ENCODE data around the gene WDFY4. TPM values are rescaled to one million over a fixed set of nuclear protein-coding genes. Genes with fewer than 3 reads are reported as not detected.

The WDFY4 gene
- total RNA-seq, 1 donor from 2014 or later, result 33.8 TPM

DNA sequence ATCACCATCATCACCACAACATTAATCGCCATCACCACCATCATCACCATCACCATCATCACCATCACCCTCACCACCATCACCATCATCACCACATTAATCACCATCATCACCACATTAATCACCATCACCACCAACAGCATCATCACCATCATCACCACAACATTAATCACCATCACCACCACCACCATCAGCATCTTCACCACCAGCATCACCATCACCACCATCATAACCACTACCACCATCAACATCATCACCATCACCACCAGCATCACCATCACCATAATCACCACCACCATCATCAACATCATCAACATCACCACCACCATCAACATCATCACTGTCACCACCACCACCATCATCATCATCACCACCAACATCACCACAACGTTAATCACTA, 124.6 kb downstream of the WDFY4 start:
- no peak overlapping the region for H3K27ac ChIP-seq
- H3K27me3 ChIP-seq, result no peaks in the 10 kb centered on the region
- TF ChIP-seq, protein P1, sequence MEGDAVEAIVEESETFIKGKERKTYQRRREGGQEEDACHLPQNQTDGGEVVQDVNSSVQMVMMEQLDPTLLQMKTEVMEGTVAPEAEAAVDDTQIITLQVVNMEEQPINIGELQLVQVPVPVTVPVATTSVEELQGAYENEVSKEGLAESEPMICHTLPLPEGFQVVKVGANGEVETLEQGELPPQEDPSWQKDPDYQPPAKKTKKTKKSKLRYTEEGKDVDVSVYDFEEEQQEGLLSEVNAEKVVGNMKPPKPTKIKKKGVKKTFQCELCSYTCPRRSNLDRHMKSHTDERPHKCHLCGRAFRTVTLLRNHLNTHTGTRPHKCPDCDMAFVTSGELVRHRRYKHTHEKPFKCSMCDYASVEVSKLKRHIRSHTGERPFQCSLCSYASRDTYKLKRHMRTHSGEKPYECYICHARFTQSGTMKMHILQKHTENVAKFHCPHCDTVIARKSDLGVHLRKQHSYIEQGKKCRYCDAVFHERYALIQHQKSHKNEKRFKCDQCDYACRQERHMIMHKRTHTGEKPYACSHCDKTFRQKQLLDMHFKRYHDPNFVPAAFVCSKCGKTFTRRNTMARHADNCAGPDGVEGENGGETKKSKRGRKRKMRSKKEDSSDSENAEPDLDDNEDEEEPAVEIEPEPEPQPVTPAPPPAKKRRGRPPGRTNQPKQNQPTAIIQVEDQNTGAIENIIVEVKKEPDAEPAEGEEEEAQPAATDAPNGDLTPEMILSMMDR (IDR thresholded peaks at IDR 0.05), result no peak
- intact Hi-C loops (cut with DNase I), result no loop called here
- H3K4me3 ChIP-seq, result no peak overlapping the region
- DNase-seq (ENCODE audit: low spot score in 2 of 2), result no peak
- peaks cover 0 to 6% of the 10 kb centered on the region in 2 donors for H3K4me1 ChIP-seq
- H3K36me3 ChIP-seq, result no peaks in the 10 kb centered on the region
- no peaks in the 10 kb centered on the region for H3K9me3 ChIP-seq

DNA sequence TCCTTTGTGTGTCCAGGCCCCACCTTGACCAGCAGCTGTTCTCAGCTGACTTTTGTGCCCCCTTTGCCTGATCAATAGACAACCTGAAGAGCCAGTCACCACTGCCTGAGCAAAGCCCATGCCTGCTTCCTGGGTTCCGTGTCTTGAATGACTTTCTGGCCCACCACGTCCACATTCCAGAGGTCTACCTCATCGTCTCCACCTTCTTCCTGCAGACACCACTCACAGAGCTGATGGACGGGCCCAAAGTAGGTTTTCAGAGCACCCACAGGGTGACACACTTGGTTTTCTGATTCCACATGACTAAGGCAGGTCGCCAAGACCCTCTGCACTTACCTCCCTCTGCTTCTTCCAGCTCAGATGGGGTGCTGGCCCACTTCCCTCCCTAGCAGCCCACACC, 126.8 kb downstream of the WDFY4 start:
- H3K27me3 ChIP-seq, result no peaks in the 10 kb centered on the region
- TF ChIP-seq, protein P1 (IDR thresholded peaks at IDR 0.05), result no peak
- H3K4me1 ChIP-seq, result no peaks in the 10 kb centered on the region
- H3K4me3 ChIP-seq, result no peak overlapping the region
- no peaks in the 10 kb centered on the region for H3K9me3 ChIP-seq
- H3K27ac ChIP-seq, result no peak overlapping the region
- intact Hi-C loops (cut with DNase I), result no loop called here
- no peak for DNase-seq (ENCODE audit: low spot score in 2 of 2)
- H3K36me3 ChIP-seq, result no peaks in the 10 kb centered on the region

DNA sequence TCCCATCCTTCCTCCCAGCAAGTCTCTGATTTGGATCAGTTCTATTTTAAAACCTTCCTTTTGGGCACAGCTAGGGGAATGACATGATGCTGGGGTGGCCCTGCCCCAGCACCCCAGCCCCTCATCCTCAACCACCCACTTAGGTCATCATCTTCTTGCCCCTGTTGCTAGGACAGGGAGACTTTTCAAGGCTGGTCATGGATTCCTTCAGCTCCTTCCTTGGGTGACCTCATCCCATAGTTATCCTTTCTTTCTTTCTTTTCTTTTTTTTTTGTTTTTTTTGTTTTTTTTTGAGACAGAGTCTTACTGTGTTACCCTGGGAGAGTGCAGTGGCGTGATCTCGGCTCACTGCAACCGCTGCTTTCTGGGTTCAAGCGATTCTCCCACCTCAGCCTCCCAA, 127.2 kb downstream of the WDFY4 start:
- DNase-seq (ENCODE audit: low spot score in 2 of 2), result no peak
- Histone ChIP-seq H3K4me3 (no peak overlapping the region), H3K36me3 (no peaks in the 10 kb centered on the region), H3K4me1 (no peaks in the 10 kb centered on the region), H3K27ac (no peak overlapping the region), H3K27me3 (no peaks in the 10 kb centered on the region), H3K9me3 (no peaks in the 10 kb centered on the region)
- TF ChIP-seq, protein P1 (IDR thresholded peaks at IDR 0.05), result no peak
- intact Hi-C loops (cut with DNase I), result no loop called here

DNA sequence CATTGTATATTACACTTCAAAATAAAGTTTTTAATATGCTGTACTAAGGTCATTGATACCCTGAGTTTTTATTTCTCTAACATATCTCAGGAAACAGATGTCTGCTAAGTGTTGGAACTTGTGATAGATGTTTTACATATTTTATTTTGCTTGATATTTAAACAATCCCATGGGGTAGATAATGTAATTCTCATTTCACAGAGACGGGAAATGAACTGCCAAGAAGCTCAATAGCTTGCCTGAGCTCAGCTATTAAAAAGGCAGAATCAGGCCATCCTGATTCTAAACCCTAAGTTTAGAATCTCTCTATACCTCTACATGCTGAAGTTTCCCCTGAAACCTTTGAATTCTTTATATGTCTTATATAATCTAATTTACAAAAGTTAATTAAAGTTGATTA, 128.6 kb downstream of the WDFY4 start:
- Histone ChIP-seq H3K9me3 (no peaks in the 10 kb centered on the region), H3K27me3 (no peaks in the 10 kb centered on the region), H3K4me3 (no peak overlapping the region), H3K4me1 (no peaks in the 10 kb centered on the region), H3K36me3 (no peaks in the 10 kb centered on the region), H3K27ac (no peak overlapping the region)
- DNase-seq (ENCODE audit: low spot score in 2 of 2), result no peak
- intact Hi-C loops (cut with DNase I), result no loop called here
- TF ChIP-seq, protein P1 (IDR thresholded peaks at IDR 0.05), result no peak

DNA sequence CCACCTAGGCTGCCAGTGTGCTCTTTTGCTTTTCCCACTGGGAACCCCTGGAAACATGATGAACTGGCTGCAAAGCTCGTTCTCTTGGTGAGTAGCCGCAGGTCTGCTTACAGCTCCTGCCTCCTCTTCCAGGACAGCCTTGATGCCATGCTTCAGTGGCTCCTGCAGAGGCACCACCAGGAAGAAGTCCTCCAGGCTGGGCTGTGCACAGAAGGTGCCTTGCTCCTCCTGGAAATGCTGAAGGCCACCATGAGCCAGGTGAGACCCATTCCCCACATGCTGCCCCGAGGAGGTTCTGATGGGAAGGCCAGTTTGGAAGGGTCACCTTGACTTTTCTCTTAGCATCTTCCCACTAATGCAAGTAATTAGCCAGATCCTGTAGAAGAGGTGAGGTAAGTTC, 129.2 kb downstream of the WDFY4 start:
- Histone ChIP-seq H3K4me3 (no peak overlapping the region), H3K27me3 (no peaks in the 10 kb centered on the region), H3K36me3 (no peaks in the 10 kb centered on the region), H3K27ac (no peak overlapping the region), H3K9me3 (no peaks in the 10 kb centered on the region), H3K4me1 (no peaks in the 10 kb centered on the region)
- DNase-seq (ENCODE audit: low spot score in 2 of 2), result no peak
- TF ChIP-seq, protein P1 (IDR thresholded peaks at IDR 0.05), result no peak
- intact Hi-C loops (cut with DNase I), result no loop called here

DNA sequence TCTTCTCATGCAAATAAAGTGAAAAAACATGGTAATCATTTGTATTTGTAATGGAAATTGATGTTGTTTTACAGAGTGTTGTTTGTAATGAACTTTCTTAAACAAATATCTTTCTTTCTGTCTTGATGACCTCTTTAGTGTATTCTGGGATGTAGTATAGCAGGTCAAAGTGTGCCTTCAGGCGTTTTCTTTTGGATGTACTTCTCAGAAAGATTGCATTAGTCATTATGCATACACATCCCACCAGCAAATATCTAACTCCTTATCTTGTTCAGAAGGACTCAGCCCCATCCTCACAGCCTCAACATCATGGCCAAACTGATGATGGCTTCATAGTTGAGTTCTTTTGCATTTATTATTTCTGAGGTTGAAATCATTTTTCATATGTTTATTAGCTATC, 130.3 kb downstream of the WDFY4 start:
- intact Hi-C loops (cut with DNase I), result no loop called here
- Histone ChIP-seq H3K36me3 (no peaks in the 10 kb centered on the region), H3K9me3 (no peaks in the 10 kb centered on the region), H3K27me3 (no peaks in the 10 kb centered on the region), H3K4me3 (no peak overlapping the region), H3K4me1 (no peaks in the 10 kb centered on the region), H3K27ac (no peak overlapping the region)
- TF ChIP-seq, protein P1 (IDR thresholded peaks at IDR 0.05), result no peak
- no peak for DNase-seq (ENCODE audit: low spot score in 2 of 2)
